ENCODE results near the gene MBOAT7. TPM values are rescaled to one million over a fixed set of nuclear protein-coding genes. Genes with fewer than 3 reads are reported as not detected.
"Not testable (repeated sequence)": the region's sequence is repeated elsewhere in the genome, so short reads cannot be mapped to it uniquely, and the experiment has no call there.

Gene MBOAT7
- total RNA-seq (2012; rRNA removed), result 17.2 and 26.6 TPM in 2 replicates

GRCh38 chr19:54189145-54189734 lies at the start of gene MBOAT7:
Gene MBOAT7 (minus strand): TSS chr19:54189580. CDS start chr19:54188508, 1,072 bp downstream.
- Histone ChIP-seq H3K4me1 (ENCODE audit: control insufficient read depth, insufficient read depth, low read length) (peaks cover 18% of the 10 kb centered on the region), H3K27me3 (ENCODE audit: control insufficient read depth, insufficient read depth, low read length) (no peaks in the 10 kb centered on the region), H3K9me3 (replicated peaks; ENCODE audit: low read length) (no peaks in the 10 kb centered on the region), H3K4me3 (ENCODE audit: low read length) (peak within 1 kb of the TSS; percentile 92), H3K9ac (ENCODE audit: low read depth, low read length) (peak within 1 kb of the TSS; percentile 96), H3K4me2 (ENCODE audit: low read length) (peak within 1 kb of the TSS; percentile 92), H3K36me3 (ENCODE audit: insufficient read depth, low read length) (peaks cover 30% of the 10 kb centered on the region)

GRCh38 chr19:54233941-54234340 lies 44.6 kb upstream of the MBOAT7 start:
- H3K27me3 ChIP-seq (ENCODE audit: control insufficient read depth, insufficient read depth, low read length), result peaks cover 9% of the 10 kb centered on the region
- no peak overlapping the region for H3K4me2 ChIP-seq (ENCODE audit: low read length)
- no peak overlapping the region for H3K4me3 ChIP-seq (ENCODE audit: low read length)
- no peaks in the 10 kb centered on the region for H3K4me1 ChIP-seq (ENCODE audit: control insufficient read depth, insufficient read depth, low read length)
- no peaks in the 10 kb centered on the region for H3K36me3 ChIP-seq (ENCODE audit: insufficient read depth, low read length)
- H3K9ac ChIP-seq (ENCODE audit: low read depth, low read length), result no peak overlapping the region
- no peaks in the 10 kb centered on the region for H3K9me3 ChIP-seq (replicated peaks; ENCODE audit: low read length)

- no peak overlapping the region for H3K9ac ChIP-seq (ENCODE audit: low read depth, low read length)
- no peak overlapping the region for H3K4me3 ChIP-seq (ENCODE audit: low read length)
- no peak overlapping the region for H3K4me2 ChIP-seq (ENCODE audit: low read length)
- H3K36me3 ChIP-seq (ENCODE audit: insufficient read depth, low read length), result no peaks in the 10 kb centered on the region
- H3K9me3 ChIP-seq (replicated peaks; ENCODE audit: low read length), result no peaks in the 10 kb centered on the region
- H3K4me1 ChIP-seq (ENCODE audit: control insufficient read depth, insufficient read depth, low read length), result no peaks in the 10 kb centered on the region
- peaks cover 5% of the 10 kb centered on the region for H3K27me3 ChIP-seq (ENCODE audit: control insufficient read depth, insufficient read depth, low read length)
Observed at GRCh38 chr19:54231077-54231931, 41.9 kb upstream of the MBOAT7 start.

GRCh38 chr19:54230031-54230430 lies 40.7 kb upstream of the MBOAT7 start:
- Histone ChIP-seq H3K9me3 (replicated peaks; ENCODE audit: low read length) (no peaks in the 10 kb centered on the region), H3K36me3 (ENCODE audit: insufficient read depth, low read length) (no peaks in the 10 kb centered on the region), H3K9ac (ENCODE audit: low read depth, low read length) (no peak overlapping the region), H3K4me2 (ENCODE audit: low read length) (no peak overlapping the region), H3K4me1 (ENCODE audit: control insufficient read depth, insufficient read depth, low read length) (no peaks in the 10 kb centered on the region), H3K4me3 (ENCODE audit: low read length) (no peak overlapping the region), H3K27me3 (ENCODE audit: control insufficient read depth, insufficient read depth, low read length) (peaks cover 5% of the 10 kb centered on the region)

GRCh38 chr19:54229146-54229545 lies 39.8 kb upstream of the MBOAT7 start:
- Histone ChIP-seq H3K4me1 (ENCODE audit: control insufficient read depth, insufficient read depth, low read length) (no peaks in the 10 kb centered on the region), H3K4me3 (ENCODE audit: low read length) (no peak overlapping the region), H3K36me3 (ENCODE audit: insufficient read depth, low read length) (no peaks in the 10 kb centered on the region), H3K27me3 (ENCODE audit: control insufficient read depth, insufficient read depth, low read length) (peaks cover 5% of the 10 kb centered on the region), H3K9ac (ENCODE audit: low read depth, low read length) (no peak overlapping the region), H3K9me3 (replicated peaks; ENCODE audit: low read length) (no peaks in the 10 kb centered on the region), H3K4me2 (ENCODE audit: low read length) (no peak overlapping the region)

GRCh38 chr19:54224619-54225018 lies 35.2 kb upstream of the MBOAT7 start:
- H3K36me3 ChIP-seq (ENCODE audit: insufficient read depth, low read length); H3K4me2 ChIP-seq (ENCODE audit: low read length); H3K9me3 ChIP-seq (replicated peaks; ENCODE audit: low read length); H3K9ac ChIP-seq (ENCODE audit: low read depth, low read length); H3K27me3 ChIP-seq (ENCODE audit: control insufficient read depth, insufficient read depth, low read length); H3K4me3 ChIP-seq (ENCODE audit: low read length); H3K4me1 ChIP-seq (ENCODE audit: control insufficient read depth, insufficient read depth, low read length): not testable (repeated sequence)

GRCh38 chr19:54223937-54224281 lies 34.5 kb upstream of the MBOAT7 start:
- not testable (repeated sequence) for H3K4me3 ChIP-seq (ENCODE audit: low read length); H3K9ac ChIP-seq (ENCODE audit: low read depth, low read length); H3K4me2 ChIP-seq (ENCODE audit: low read length); H3K36me3 ChIP-seq (ENCODE audit: insufficient read depth, low read length); H3K9me3 ChIP-seq (replicated peaks; ENCODE audit: low read length); H3K4me1 ChIP-seq (ENCODE audit: control insufficient read depth, insufficient read depth, low read length); H3K27me3 ChIP-seq (ENCODE audit: control insufficient read depth, insufficient read depth, low read length)

- H3K4me2 ChIP-seq (ENCODE audit: low read length); H3K9ac ChIP-seq (ENCODE audit: low read depth, low read length); H3K27me3 ChIP-seq (ENCODE audit: control insufficient read depth, insufficient read depth, low read length); H3K36me3 ChIP-seq (ENCODE audit: insufficient read depth, low read length); H3K4me1 ChIP-seq (ENCODE audit: control insufficient read depth, insufficient read depth, low read length); H3K9me3 ChIP-seq (replicated peaks; ENCODE audit: low read length); H3K4me3 ChIP-seq (ENCODE audit: low read length): not testable (repeated sequence)
Observed at GRCh38 chr19:54223277-54223936, 34.0 kb upstream of the MBOAT7 start.

GRCh38 chr19:54222474-54223276 lies 33.3 kb upstream of the MBOAT7 start, which contains the start of gene LILRB3:
Gene LILRB3 (minus strand): TSS chr19:54223007. CDS start chr19:54222976, 31 bp downstream.
- not testable (repeated sequence) for H3K27me3 ChIP-seq (ENCODE audit: control insufficient read depth, insufficient read depth, low read length); H3K4me2 ChIP-seq (ENCODE audit: low read length); H3K36me3 ChIP-seq (ENCODE audit: insufficient read depth, low read length); H3K9ac ChIP-seq (ENCODE audit: low read depth, low read length); H3K4me1 ChIP-seq (ENCODE audit: control insufficient read depth, insufficient read depth, low read length); H3K9me3 ChIP-seq (replicated peaks; ENCODE audit: low read length); H3K4me3 ChIP-seq (ENCODE audit: low read length)

- not testable (repeated sequence) for H3K4me2 ChIP-seq (ENCODE audit: low read length); H3K36me3 ChIP-seq (ENCODE audit: insufficient read depth, low read length); H3K27me3 ChIP-seq (ENCODE audit: control insufficient read depth, insufficient read depth, low read length); H3K4me1 ChIP-seq (ENCODE audit: control insufficient read depth, insufficient read depth, low read length); H3K9ac ChIP-seq (ENCODE audit: low read depth, low read length); H3K9me3 ChIP-seq (replicated peaks; ENCODE audit: low read length); H3K4me3 ChIP-seq (ENCODE audit: low read length)
Observed at GRCh38 chr19:54221947-54222346, 32.6 kb upstream of the MBOAT7 start.

- H3K9me3 ChIP-seq (replicated peaks; ENCODE audit: low read length); H3K9ac ChIP-seq (ENCODE audit: low read depth, low read length); H3K4me1 ChIP-seq (ENCODE audit: control insufficient read depth, insufficient read depth, low read length); H3K27me3 ChIP-seq (ENCODE audit: control insufficient read depth, insufficient read depth, low read length); H3K36me3 ChIP-seq (ENCODE audit: insufficient read depth, low read length); H3K4me3 ChIP-seq (ENCODE audit: low read length); H3K4me2 ChIP-seq (ENCODE audit: low read length): not testable (repeated sequence)
Observed at GRCh38 chr19:54219702-54220101, 30.3 kb upstream of the MBOAT7 start.

Data from skeletal muscle satellite cell (primary cell).